ENCODE measurements around the gene PAPLN. TPM values are rescaled to one million over a fixed set of nuclear protein-coding genes. Genes with fewer than 3 reads are reported as not detected.
A peak's percentile ranks its signal among the peaks of the same experiment; 100 is the strongest.

PAPLN gene
- total and polyA plus RNA-seq, 2 of the 8 experiments (the other 6 are each of a cell fraction or from before 2014, with no cell fraction given): 14.8 to 25.6 TPM

- DNase-seq (ENCODE audit: low read depth in 1 of 2, low spot score in 2 of 2) (no peak), FAIRE-seq (no peak)
- no peaks in the 10 kb centered on the region for H3K23me2 ChIP-seq (ENCODE audit: low read depth, low read length)
- H3K36me3 ChIP-seq (ENCODE audit: control insufficient read depth in 2 of 4, insufficient read depth in 4 of 4, low read length in 3 of 4): peaks cover 0 to 7% (median 5%) of the 10 kb centered on the region in 4 experiments; a peak in 3 of 8 replicates
- H4K5ac ChIP-seq (ENCODE audit: insufficient read length, low read depth, low read length): peak overlapping the region; percentile 41
- no peaks in the 10 kb centered on the region for H3K27me3 ChIP-seq (replicated peaks in 1 of 4; ENCODE audit: control insufficient read depth in 3 of 4, extremely low read depth in 1 of 4, insufficient read depth in 3 of 4, low read length in 3 of 4)
- H3K18ac ChIP-seq (ENCODE audit: extremely low read depth, low read length): no peak overlapping the region
- no peak overlapping the region for H2BK20ac ChIP-seq (ENCODE audit: low read length)
- no peak overlapping the region for H3K4me3 ChIP-seq (ENCODE audit: extremely low read depth in 1 of 4, insufficient read depth in 2 of 4, low read depth in 3 of 4, low read length in 4 of 4)
- no peak overlapping the region for H2BK12ac ChIP-seq (ENCODE audit: low read depth, low read length)
- H3K79me2 ChIP-seq (ENCODE audit: control insufficient read depth in 1 of 2, insufficient read depth in 2 of 2, low read length in 2 of 2): no peaks in the 10 kb centered on the region
- H3K56ac ChIP-seq (replicated peaks; ENCODE audit: insufficient read length, low read depth, low read length): no peak overlapping the region
- H2BK15ac ChIP-seq (ENCODE audit: low read length): no peak overlapping the region
- no peaks in the 10 kb centered on the region for H4K20me1 ChIP-seq (replicated peaks in 1 of 2; ENCODE audit: control insufficient read depth in 1 of 2, insufficient read depth in 2 of 2, low read length in 2 of 2)
- no peak overlapping the region for H3K4me2 ChIP-seq (ENCODE audit: insufficient read depth in 1 of 2, low read depth in 2 of 2, low read length in 2 of 2)
- no peak overlapping the region for H4K91ac ChIP-seq (replicated peaks; ENCODE audit: insufficient read length, low read length)
- H3K9ac ChIP-seq (replicated peaks in 1 of 4; ENCODE audit: extremely low read depth in 1 of 4, low read depth in 3 of 4, low read length in 3 of 4): no peak overlapping the region
- no peak overlapping the region for H3K23ac ChIP-seq (ENCODE audit: insufficient read length)
- no peak overlapping the region for H2AFZ ChIP-seq (ENCODE audit: low read length)
- H2BK5ac ChIP-seq (ENCODE audit: low read depth, low read length): no peak overlapping the region
- H3K4me1 ChIP-seq (replicated peaks in 1 of 4; ENCODE audit: control insufficient read depth in 3 of 4, insufficient read depth in 4 of 4, low read length in 3 of 4): peaks cover 3 to 28% (median 16%) of the 10 kb centered on the region in 4 experiments; a peak in 6 of 7 replicates
- no peak overlapping the region for H2BK120ac ChIP-seq (replicated peaks; ENCODE audit: low read depth, low read length)
- POLR2A ChIA-PET (ENCODE audit: partially characterized antibody): interaction anchor here (0.6 to 1.6 kb wide), 2 partner anchors 114 to 119 kb away, joined by 3 read pairs; no protein-coding TSS in a partner anchor
- WGBS, 2 experiments (ENCODE audit: extremely low coverage in 1 of 2, insufficient coverage in 1 of 2, insufficient read length in 1 of 2, insufficient replicate concordance in 2 of 2, low coverage in 1 of 2, low lambda C conversion rate in 2 of 2, missing lambda C conversion rate in 1 of 2): 42% methylated on average over 3 of the region's 3 CpGs; no CpG with 5 or more reads in 1 of the 2 experiments
- H3K79me1 ChIP-seq (ENCODE audit: low read depth, low read length): no peaks in the 10 kb centered on the region
- H3K4ac ChIP-seq (replicated peaks; ENCODE audit: insufficient read length, low read depth, low read length): no peak overlapping the region
- no peaks in the 10 kb centered on the region for H3K9me3 ChIP-seq (ENCODE audit: insufficient read depth in 2 of 2, low read depth in 1 of 2, low read length in 1 of 2)
- no peak overlapping the region for H3K27ac ChIP-seq (ENCODE audit: low read depth, low read length)
- no peak overlapping the region for H4K8ac ChIP-seq (ENCODE audit: extremely low read depth, insufficient read depth, low read length)
- CTCF ChIA-PET (ENCODE audit: partially characterized antibody): interaction anchor here (0.5 to 3.5 kb wide), 3 partner anchors 59 to 348 kb away, joined by 3 to 13 read pairs (median 5); no protein-coding TSS in a partner anchor
- H3K14ac ChIP-seq (ENCODE audit: insufficient read length): no peak overlapping the region
- no peak overlapping the region for H2AK5ac ChIP-seq (ENCODE audit: low read depth, low read length)
- TF ChIP-seq RNF2 (IDR thresholded peaks at IDR 0.05; ENCODE audit: borderline replicate concordance, low read depth, low read length, missing control alignments, poor library complexity, severe bottlenecking) (no peak), CREB1 (IDR thresholded peaks at IDR 0.05) (peak; percentile 68; the same call in 1 of the 2 replicates)
Measured at GRCh38 chr14:73289729-73290128, 52.4 kb downstream of the PAPLN start.

Data from H1 (cell line).